Astrocyte of the cerebellum (primary cell): ENCODE measurements around the gene ZNF483.
"Not testable (repeated sequence)": the region's sequence is repeated elsewhere in the genome, so short reads cannot be mapped to it uniquely, and the experiment has no call there.

Experiments used
- DNase-seq: peaks from one replicate; pipeline ENCODE4 v3.0.0-alpha.2; 2011; ENCODE audit warnings: low read depth
- H3K4me3 ChIP-seq: 2 replicates; pipeline ENCODE4 v1.5.1; 2011; ENCODE audit warnings: mild to moderate bottlenecking, low read depth, low read length, moderate library complexity
- CTCF ChIP-seq: IDR thresholded peaks from 2 replicates; pipeline ENCODE4 v1.5.1; 2012; ENCODE audit warnings: low read length, low read depth, moderate library complexity, mild to moderate bottlenecking; ENCODE audit errors: missing control alignments
- in situ Hi-C: cut with HindIII; loops from 2 replicates; pipeline ENCODE4 v1.10.0; 2017; ENCODE audit warnings: low sequenced_read_pairs

Gene ZNF483

GRCh38 chr9:111483858-111484571, 41.0 kb upstream of the ZNF483 start, which contains the start of gene ECPAS:
ECPAS (minus strand) TSS chr9:111484383; CDS start chr9:111472918, 11,465 bp downstream.
- no peak for TF ChIP-seq CTCF
- peak within 1 kb of the TSS; percentile 91 for H3K4me3 ChIP-seq
- DNase-seq = peak; percentile 33
- in situ Hi-C loops = no loop called here

GRCh38 chr9:111484572-111484894, 40.4 kb upstream of the ZNF483 start:
- peak overlapping the region; percentile 91 for H3K4me3 ChIP-seq
- no peak for TF ChIP-seq CTCF
- in situ Hi-C loops = no loop called here
- DNase-seq = no peak

GRCh38 chr9:111497196-111497595, 27.8 kb upstream of the ZNF483 start:
- H3K4me3 ChIP-seq, in situ Hi-C loops, DNase-seq: not testable (repeated sequence)

DNA sequence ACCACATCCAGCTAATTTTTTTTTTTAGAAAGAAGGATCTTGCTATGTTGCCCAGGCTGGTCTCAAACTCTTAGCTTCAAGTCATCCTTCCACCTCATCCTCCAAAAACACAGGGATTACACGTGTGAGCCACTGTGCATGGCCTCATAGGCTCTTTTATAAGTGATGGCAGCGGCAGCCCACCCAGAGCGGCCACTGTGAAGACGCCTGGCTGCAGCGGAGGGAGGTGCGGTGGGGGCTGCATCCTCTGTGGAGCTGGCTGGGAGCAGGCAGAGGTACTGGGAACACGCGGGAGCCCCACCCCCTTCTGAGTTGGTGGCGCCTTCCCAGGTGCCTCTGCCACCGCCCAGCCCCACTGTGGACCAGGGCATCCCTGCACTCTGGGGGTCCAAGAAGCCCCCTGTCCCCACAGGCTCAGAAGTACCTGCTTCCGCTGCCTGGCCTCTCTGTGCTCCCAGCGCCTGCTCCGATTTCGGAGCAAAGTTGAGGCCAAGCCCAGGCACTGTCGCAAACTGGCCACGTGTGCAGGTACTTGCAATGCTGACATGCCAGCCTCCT, 23.9 kb upstream of the ZNF483 start:
- in situ Hi-C loops = no loop called here
- no peak for DNase-seq
- TF ChIP-seq CTCF = no peak
- H3K4me3 ChIP-seq = no peak overlapping the region

DNA sequence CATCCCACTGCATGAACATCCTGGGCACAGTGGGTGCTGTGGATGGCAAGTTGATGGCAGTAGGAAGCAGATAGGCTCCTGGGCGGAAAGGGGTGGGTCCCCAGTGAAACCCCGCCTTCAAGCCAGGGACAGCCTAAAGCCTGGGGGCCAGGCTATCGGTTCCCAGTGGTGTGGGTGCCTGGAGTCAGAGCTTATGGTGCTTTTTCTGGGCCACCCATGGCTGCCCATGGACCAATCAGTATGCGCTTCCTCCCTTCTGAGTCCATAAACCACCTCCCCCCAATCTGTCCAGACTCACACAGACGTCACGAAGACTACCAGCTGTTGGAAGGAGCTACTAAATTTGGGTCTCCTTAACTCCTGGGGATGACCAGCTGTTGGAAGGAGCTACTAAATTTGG, 23.3 kb upstream of the ZNF483 start:
- H3K4me3 ChIP-seq = no peak overlapping the region
- DNase-seq = no peak
- in situ Hi-C loops = no loop called here
- TF ChIP-seq CTCF = no peak

DNA sequence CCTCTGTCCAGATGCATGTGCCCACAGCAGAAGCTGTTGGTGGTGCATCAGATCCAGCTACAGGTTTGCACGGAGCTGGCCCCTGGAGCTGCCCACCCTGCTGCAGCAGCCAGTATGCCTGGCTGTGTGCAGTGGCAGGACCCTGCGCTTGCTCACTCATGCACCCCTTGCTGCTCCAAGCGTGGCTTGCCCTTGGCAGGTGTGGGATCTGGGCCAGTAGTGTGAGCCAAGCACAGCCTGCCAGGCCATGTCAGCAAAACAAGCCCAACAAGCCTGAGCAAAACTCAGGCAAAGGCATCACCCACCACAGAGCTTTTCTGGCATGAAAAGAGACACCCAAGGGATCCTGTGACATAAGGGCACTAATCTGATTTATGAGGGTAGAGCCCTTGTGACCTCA, 22.5 kb upstream of the ZNF483 start:
- no peak for DNase-seq
- no peak overlapping the region for H3K4me3 ChIP-seq
- no peak for TF ChIP-seq CTCF
- in situ Hi-C loops = no loop called here

GRCh38 chr9:111511581-111511980, 13.4 kb upstream of the ZNF483 start:
- DNase-seq, in situ Hi-C loops, H3K4me3 ChIP-seq: not testable (repeated sequence)
